Adrenal gland (tissue), 12 donors: ENCODE measurements around the gene SCN3A. TPM values are rescaled to one million over a fixed set of nuclear protein-coding genes. Genes with fewer than 3 reads are reported as not detected.

Experiments
- DNase-seq, 7 donors: peaks; one replicate each; pipeline ENCODE4 v3.0.0-alpha.2; 2019 to 2020
- H3K27ac ChIP-seq, 5 donors: fragments of 200-600 bp; sonication (generic) in 4 of 5; 1 replicate in 3 of 5; 2 replicates in 2 of 5; pipeline versions ENCODE4 v1.5.1 to v1.8.0; 2016 to 2020; ENCODE audit warnings: mild to moderate bottlenecking in 1 of 5
- H3K27me3 ChIP-seq: fragments of 200-600 bp; 2 replicates; pipeline ENCODE4 v1.8.0; 2021
- H3K36me3 ChIP-seq, 2 donors: fragments of 200-600 bp; replicated peaks in 1 of 2; 1 replicate in 1 of 2; 2 replicates in 1 of 2; pipeline versions ENCODE4 v1.5.1 to v1.8.0; 2018 to 2022
- H3K4me1 ChIP-seq, 2 donors: fragments of 200-600 bp; replicated peaks in 1 of 2; 1 replicate in 1 of 2; 2 replicates in 1 of 2; pipeline versions ENCODE4 v1.5.1 to v1.8.0; 2018 to 2021
- H3K4me3 ChIP-seq, 4 donors: fragments of 200-600 bp; sonication (generic) in 3 of 4; one replicate each; pipeline ENCODE4 v1.5.1; 2016 to 2018
- H3K9me3 ChIP-seq, 3 donors: fragments of 200-600 bp; sonication (generic) in 1 of 3; replicated peaks in 1 of 3; 1 replicate in 2 of 3; 2 replicates in 1 of 3; pipeline versions ENCODE4 v1.5.1 to v1.8.0; 2016 to 2021
- POLR2A ChIP-seq, 2 donors: fragments of 450-650 bp; IDR thresholded peaks; one replicate each; pipeline ENCODE4 v1.6.1; 2017; ENCODE audit warnings: antibody characterized with exemption in 2 of 2, mild to moderate bottlenecking in 2 of 2, moderate library complexity in 1 of 2
- WGBS, 4 donors: extraction: QIAGEN DNeasy Blood & Tissue Kit in 2 of 4; methylation state at CpG; one replicate each; pipeline versions ENCODE4 v1.1.5 to v1.1.7; 2013 to 2017; 5-methylcytosine and 5-hydroxymethylcytosine counted together
- intact Hi-C, 2 donors: fragments of 100-400 bp; cut with DNase I; formaldehyde crosslinking; loops; one replicate each; pipeline versions ENCODE4 v1.14.1 to v1.15.0; 2022 to 2023
- polyA plus RNA-seq, 3 donors: library from polyadenylated mRNA; stranded (reverse); fragments of 200-250 nt in 2 of 3; fragments of 350-450 nt in 1 of 3; fragmentation: Illumina TruSeq in 1 of 3; extraction: RNeasy Lipid Tissue Mini Kit (QIAGEN cat#74804) in 1 of 3; gene quantifications; one replicate each; pipeline ENCODE4 v1.2.3, GENCODE V29; 2013 to 2014
- total RNA-seq, 9 donors: library from RNA; depleted of rRNA in 4 of 9; stranded (reverse); fragments of >200 nt in 4 of 9; fragments of 120-200 nt in 1 of 9; fragmentation: NEBNext Ultra II Directional in 1 of 9; extraction: Animal tissue kit (Norgen Biotek cat#: 25700) in 1 of 9; gene quantifications; one replicate each; pipeline versions ENCODE4 v1.1.0 to v1.2.4, GENCODE V29; 2013 to 2023
- TF ChIP-seq, protein P1 (sequence below), 6 experiments: fragments of 450-650 bp in 4 of 6; fragments of 200-600 bp in 2 of 6; sonication (generic) in 1 of 6; IDR thresholded peaks; 1 replicate in 5 of 6; 2 replicates in 1 of 6; pipeline versions ENCODE4 v1.5.1 to v1.8.0; 2016 to 2021; ENCODE audit warnings: antibody characterized with exemption in 6 of 6, mild to moderate bottlenecking in 2 of 6, moderate library complexity in 1 of 6
- donor health status: healthy with polysubstance abuse.
- donor health status: Bipolar disorder and iron deficiency.
- donor health status: DM: yes; HTN: yes; CAD: no.
- donor health status: DM: no; HTN: no; CAD: no.
- donor health status: DM: no; HTN: no; CAD: no.
- donor health status: DM: yes; HTN: yes; CAD: no.

The SCN3A gene
- total and polyA plus RNA-seq, 12 donors, result 0.17 to 4.7 (median 0.90) TPM

DNA sequence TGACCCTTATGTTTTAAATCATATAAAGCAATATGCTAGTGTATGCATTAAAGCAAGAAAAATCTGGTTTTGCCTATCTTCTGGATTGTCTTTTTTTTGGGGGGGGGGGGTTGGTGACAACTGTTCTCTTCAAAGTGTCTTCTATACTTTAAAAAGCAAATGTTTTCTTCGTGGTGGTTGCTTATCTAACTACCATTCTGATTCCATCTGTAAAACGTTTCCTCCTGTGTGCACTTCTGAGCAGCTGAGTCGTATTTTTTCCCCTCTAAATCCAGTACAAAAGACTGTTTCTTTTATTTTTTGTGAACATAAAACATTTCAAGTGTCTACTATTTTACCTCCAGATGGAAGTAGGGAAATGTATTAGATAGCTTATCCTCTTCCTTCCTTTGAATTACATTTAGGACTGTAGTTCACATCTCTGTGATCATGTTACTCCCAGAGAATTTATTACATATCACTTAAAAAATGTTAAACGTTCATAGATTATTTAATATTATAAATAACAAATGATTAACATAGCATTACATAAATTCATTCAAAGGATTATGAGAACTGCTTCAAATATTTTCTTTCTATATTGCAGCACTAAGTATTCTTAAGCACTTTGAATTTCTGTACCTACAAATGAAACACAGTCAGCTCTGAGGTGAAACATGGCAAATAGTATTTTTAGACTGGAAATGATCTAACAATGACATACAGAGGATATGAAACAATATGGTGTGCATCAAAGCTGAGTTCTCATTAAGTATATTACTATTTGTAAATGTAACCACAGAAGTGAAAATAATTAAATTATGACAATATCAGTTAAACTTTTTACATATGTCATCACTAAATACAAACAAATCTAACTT, 56.4 kb downstream of the SCN3A start:
- intact Hi-C loops, result no loop called here
- Histone ChIP-seq H3K4me3 (no peak overlapping the region), H3K4me1 (no peaks in the 10 kb centered on the region), H3K36me3 (no peaks in the 10 kb centered on the region), H3K9me3 (no peaks in the 10 kb centered on the region), H3K27ac (no peak overlapping the region), H3K27me3 (no peaks in the 10 kb centered on the region)
- no peak for DNase-seq
- 17 to 25% (median 20%) methylated on average over 4 of the region's 4 CpGs for WGBS, 4 donors
- TF ChIP-seq POLR2A (IDR thresholded peaks at IDR 0.05), result no peak
- TF ChIP-seq, protein P1, sequence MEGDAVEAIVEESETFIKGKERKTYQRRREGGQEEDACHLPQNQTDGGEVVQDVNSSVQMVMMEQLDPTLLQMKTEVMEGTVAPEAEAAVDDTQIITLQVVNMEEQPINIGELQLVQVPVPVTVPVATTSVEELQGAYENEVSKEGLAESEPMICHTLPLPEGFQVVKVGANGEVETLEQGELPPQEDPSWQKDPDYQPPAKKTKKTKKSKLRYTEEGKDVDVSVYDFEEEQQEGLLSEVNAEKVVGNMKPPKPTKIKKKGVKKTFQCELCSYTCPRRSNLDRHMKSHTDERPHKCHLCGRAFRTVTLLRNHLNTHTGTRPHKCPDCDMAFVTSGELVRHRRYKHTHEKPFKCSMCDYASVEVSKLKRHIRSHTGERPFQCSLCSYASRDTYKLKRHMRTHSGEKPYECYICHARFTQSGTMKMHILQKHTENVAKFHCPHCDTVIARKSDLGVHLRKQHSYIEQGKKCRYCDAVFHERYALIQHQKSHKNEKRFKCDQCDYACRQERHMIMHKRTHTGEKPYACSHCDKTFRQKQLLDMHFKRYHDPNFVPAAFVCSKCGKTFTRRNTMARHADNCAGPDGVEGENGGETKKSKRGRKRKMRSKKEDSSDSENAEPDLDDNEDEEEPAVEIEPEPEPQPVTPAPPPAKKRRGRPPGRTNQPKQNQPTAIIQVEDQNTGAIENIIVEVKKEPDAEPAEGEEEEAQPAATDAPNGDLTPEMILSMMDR (IDR thresholded peaks at IDR 0.05), result no peak

DNA sequence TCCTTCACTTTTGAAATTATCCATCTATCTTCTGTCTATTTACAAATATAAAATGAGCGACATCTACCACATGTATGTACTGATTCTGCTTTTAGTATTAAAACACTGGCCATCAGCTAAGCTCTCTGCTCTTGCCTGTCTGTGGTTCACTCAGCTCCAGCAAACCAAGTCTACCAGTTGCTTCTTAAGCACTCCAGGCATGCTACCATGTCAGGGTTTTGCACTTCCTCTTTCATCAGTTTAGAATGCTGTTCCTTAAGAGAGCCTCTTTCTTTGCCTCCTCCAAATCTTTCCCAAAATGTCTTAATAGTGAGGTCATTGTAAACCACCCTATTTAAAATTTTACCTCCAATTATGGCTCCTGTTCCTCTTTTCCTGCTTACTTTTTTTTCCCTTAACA, 59.5 kb downstream of the SCN3A start:
- Histone ChIP-seq H3K9me3 (no peaks in the 10 kb centered on the region), H3K36me3 (no peaks in the 10 kb centered on the region), H3K4me3 (no peak overlapping the region), H3K4me1 (no peaks in the 10 kb centered on the region), H3K27me3 (no peaks in the 10 kb centered on the region), H3K27ac (no peak overlapping the region)
- TF ChIP-seq, protein P1 (IDR thresholded peaks at IDR 0.05), result no peak
- TF ChIP-seq POLR2A (IDR thresholded peaks at IDR 0.05), result no peak
- intact Hi-C loops, result no loop called here
- no peak for DNase-seq
- 84 to 92% (median 88%) methylated on average over 1 of the region's 1 CpG for WGBS, 4 donors

DNA sequence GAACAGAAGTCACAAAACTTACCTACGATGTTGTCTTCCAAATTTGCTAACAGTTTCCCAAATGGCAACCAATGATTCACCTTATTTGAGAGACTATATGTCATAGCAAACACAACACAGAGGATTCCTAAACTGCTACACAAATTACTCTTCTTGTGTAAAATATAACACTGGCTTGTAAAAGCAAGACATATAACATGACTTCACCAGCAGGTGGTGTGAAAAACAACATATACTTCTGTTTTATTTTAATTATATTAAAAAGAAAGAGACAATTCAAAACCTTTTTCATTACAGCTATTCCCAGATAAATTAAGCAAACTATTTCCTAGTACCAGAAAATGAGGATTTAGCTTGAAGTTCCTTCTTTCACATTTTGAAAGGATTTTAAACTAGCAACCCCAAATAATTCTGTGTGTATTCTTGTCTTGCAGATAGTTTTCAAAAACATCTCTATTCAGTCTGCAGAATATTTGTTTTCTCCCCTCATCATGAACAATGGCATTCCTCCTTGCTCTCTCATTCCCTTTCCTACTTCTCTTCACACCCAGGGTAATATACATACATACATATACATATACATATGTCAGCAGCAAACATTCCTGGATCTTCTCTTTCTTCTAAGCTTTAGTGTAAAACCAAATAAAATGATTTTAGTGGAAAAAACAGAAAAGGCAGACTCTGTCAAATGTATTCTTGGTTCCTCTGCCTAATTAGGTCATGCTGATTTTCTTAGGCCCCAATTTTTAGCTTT, 62.1 kb downstream of the SCN3A start:
- intact Hi-C loops, result no loop called here
- Histone ChIP-seq H3K9me3 (no peaks in the 10 kb centered on the region), H3K4me3 (no peak overlapping the region), H3K4me1 (no peaks in the 10 kb centered on the region), H3K27me3 (no peaks in the 10 kb centered on the region), H3K27ac (no peak overlapping the region), H3K36me3 (no peaks in the 10 kb centered on the region)
- no peak for TF ChIP-seq POLR2A (IDR thresholded peaks at IDR 0.05)
- TF ChIP-seq, protein P1 (IDR thresholded peaks at IDR 0.05), result no peak
- no peak for DNase-seq
- WGBS, 4 donors, result 67 to 76% (median 71%) methylated on average over 1 of the region's 1 CpG

DNA sequence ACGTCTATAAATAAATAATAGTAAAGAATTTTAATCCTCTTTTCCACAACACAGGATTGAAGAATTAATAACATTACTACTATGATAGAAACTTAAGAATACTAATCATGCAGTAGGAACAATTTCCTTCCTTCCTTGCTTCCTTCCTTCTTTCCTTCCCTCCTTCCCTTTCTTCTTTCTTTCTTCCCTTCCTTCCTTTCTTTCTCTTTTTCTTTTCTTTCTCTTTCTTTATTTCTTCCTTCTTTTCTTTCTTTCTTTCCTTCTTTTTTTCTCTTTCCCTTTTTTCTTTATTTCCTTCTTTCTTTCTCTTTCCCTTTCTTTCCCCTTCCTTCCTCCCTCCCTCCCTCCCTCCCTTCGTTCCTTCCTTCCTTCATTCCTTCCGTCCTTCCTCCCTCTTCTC, 77.6 kb downstream of the SCN3A start:
- Histone ChIP-seq H3K4me1 (no peaks in the 10 kb centered on the region), H3K27me3 (no peaks in the 10 kb centered on the region), H3K27ac (no peak overlapping the region), H3K4me3 (no peak overlapping the region), H3K9me3 (no peaks in the 10 kb centered on the region), H3K36me3 (no peaks in the 10 kb centered on the region)
- no peak for DNase-seq
- intact Hi-C loops, result no loop called here
- 67 to 81% (median 77%) methylated on average over 3 of the region's 3 CpGs for WGBS, 4 donors
- TF ChIP-seq POLR2A (IDR thresholded peaks at IDR 0.05), result no peak
- TF ChIP-seq, protein P1 (IDR thresholded peaks at IDR 0.05), result no peak
